ENCODE data around the gene TBCD.

Gene TBCD

DNA sequence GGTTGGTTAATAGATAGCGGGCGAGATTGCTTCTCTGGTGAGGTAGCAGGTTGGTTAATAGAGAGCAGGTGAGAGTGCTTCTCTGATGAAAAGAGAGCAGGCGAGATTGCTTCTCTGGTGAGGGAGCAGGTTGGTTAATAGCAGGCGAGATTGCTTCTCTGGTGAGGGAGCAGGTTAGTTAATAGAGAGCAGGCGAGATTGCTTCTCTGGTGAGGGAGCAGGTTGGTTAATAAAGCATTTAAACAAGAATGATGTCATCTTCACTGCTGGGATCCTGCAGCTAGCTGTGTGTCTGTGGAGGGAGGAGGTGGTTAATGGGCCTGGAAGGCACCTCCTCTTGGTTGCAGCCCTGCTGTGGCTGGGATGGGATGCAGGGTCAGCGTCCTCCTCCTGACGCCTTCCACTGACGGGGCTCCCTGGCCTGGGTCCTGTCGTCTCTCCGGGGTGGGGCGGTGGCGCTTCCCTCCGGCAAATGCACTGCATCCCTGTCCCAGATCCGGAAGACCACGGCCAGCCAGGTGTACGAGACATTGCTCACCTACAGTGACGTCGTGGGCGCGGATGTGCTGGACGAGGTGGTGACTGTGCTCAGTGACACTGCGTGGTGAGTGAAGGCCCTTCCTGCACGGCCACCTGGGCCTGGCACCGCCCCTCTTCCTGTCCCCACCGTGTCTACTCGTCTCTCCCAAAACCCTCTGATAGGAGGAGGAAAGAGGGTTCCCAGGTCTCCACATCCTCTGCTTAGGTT is 187.2 kb downstream of the TBCD start:
- in situ Hi-C loops (cut with MboI; ENCODE audit: low pct_unique_long_range_greater_than_20kb, low sequenced_read_pairs, unreplicated experiment) = no loop called here
- TF ChIP-seq, protein P1, sequence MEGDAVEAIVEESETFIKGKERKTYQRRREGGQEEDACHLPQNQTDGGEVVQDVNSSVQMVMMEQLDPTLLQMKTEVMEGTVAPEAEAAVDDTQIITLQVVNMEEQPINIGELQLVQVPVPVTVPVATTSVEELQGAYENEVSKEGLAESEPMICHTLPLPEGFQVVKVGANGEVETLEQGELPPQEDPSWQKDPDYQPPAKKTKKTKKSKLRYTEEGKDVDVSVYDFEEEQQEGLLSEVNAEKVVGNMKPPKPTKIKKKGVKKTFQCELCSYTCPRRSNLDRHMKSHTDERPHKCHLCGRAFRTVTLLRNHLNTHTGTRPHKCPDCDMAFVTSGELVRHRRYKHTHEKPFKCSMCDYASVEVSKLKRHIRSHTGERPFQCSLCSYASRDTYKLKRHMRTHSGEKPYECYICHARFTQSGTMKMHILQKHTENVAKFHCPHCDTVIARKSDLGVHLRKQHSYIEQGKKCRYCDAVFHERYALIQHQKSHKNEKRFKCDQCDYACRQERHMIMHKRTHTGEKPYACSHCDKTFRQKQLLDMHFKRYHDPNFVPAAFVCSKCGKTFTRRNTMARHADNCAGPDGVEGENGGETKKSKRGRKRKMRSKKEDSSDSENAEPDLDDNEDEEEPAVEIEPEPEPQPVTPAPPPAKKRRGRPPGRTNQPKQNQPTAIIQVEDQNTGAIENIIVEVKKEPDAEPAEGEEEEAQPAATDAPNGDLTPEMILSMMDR (IDR thresholded peaks at IDR 0.05; ENCODE audit: extremely low read depth, insufficient read depth, missing control alignments) = no peak
- no peak for DNase-seq (ENCODE audit: low spot score)

DNA sequence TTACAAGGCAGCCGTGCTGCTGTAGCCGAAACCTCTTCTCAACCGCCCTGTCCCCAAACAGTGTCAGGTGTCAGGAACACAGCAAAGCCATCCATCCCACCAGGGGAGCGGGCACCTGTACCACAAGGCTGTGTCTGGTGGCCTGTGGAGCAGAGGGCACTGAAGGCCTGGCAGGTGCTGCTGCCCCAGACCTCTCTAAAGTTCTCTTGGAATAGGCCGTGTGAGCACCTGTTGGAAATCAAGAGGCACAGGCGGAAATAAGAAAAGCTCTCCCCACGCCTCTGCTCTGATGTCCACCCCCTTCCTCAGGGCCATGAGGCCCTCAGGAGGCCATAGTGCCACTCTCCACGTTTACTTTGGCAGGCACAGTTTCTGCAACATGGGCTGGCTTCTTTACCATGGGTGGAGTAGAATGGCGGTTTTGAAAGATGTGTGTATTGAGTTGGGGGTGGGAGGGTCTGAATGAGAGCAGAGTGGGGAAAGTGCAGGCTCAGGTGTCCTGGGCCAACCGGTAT is 187.8 kb downstream of the TBCD start:
- TF ChIP-seq, protein P1 (IDR thresholded peaks at IDR 0.05; ENCODE audit: extremely low read depth, insufficient read depth, missing control alignments) = no peak
- DNase-seq (ENCODE audit: low spot score) = no peak
- in situ Hi-C loops (cut with MboI; ENCODE audit: low pct_unique_long_range_greater_than_20kb, low sequenced_read_pairs, unreplicated experiment) = no loop called here

DNA sequence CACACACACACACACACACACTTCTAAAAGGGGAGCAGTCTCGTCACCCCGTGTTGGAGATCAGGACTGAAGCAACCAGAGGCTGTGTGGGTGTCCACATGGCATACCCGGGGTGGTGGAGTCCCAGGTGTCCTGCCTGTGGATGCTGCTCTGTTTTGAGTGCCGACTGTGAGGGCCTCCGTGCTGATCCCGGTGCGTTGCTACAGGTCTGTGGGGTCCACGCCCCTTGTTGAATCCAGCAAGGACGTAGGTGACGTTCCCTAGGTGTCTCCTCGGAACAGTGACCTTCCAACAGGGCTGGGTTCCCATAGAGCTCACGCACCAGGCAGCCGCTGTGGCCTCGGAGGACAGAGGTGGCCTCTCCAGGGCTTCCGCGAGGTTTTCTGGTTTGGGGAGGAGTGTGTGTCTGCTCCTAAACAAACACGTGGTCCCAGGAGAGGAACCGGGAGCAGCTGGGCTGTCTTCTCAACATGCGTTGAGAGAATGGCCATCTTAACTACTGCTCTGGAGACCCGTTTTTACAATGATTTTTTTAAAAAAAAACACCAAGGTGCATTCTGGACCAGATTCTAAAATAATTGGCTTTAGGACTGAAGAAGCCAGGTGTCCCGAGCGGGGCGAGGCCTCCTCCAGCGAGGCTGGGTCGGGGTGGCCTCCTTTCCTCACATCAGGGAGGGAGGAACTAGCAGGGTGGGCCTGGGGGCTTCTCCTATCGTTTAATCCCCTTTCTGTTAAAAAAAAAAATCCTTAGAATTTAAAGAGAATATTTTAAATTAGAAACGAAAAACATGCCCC is 188.6 kb downstream of the TBCD start:
- TF ChIP-seq, protein P1 (IDR thresholded peaks at IDR 0.05; ENCODE audit: extremely low read depth, insufficient read depth, missing control alignments) = no peak
- in situ Hi-C loops (cut with MboI; ENCODE audit: low pct_unique_long_range_greater_than_20kb, low sequenced_read_pairs, unreplicated experiment) = no loop called here
- DNase-seq (ENCODE audit: low spot score) = no peak

DNA sequence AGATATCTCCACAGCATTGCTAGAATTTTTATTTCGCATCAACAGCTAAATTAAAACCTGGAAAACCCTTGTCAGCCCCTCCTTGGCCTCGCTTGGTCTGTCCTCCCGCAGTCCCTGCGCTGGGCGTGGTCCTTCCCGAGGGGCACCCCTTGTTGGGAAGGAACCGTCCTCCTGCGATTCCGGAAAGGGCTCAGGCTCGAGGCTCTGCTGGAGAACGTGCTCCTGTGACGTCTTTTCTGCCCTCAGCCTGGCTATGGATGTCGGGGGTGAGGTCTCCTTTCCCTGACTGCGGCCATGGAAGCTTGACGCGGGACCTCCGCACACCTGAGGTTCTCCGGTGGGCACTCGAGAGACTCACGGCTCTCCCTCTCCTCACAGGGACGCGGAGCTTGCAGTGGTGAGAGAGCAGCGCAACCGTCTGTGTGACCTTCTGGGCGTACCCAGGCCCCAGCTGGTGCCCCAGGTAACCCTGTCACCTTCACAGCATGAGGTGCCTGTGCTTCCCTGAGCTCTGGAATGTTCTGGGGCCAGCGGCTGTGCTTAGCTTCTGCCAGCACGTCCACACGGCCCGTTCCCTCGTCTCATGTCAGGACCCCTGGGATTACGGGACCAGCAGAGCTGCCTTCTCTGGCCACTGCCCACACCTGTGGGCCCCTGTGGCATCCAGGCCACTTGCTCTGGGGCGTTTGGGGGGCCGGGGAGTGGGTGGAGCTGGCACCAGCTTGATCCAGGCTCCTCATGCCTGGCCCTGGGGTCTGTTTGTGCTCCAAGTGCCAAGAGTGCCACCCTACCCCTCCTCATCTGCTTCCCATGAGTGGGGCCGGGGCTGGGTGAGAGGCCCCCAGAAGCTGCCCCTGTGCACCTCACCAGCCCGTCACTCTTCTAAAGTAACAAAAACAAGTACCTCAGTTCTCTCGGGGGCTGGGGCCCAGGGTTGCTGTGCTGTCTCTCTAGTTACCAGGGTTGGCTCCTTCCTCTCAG is 189.4 kb downstream of the TBCD start:
- TF ChIP-seq, protein P1 (IDR thresholded peaks at IDR 0.05; ENCODE audit: extremely low read depth, insufficient read depth, missing control alignments) = no peak
- DNase-seq (ENCODE audit: low spot score) = no peak
- in situ Hi-C loops (cut with MboI; ENCODE audit: low pct_unique_long_range_greater_than_20kb, low sequenced_read_pairs, unreplicated experiment) = no loop called here

DNA sequence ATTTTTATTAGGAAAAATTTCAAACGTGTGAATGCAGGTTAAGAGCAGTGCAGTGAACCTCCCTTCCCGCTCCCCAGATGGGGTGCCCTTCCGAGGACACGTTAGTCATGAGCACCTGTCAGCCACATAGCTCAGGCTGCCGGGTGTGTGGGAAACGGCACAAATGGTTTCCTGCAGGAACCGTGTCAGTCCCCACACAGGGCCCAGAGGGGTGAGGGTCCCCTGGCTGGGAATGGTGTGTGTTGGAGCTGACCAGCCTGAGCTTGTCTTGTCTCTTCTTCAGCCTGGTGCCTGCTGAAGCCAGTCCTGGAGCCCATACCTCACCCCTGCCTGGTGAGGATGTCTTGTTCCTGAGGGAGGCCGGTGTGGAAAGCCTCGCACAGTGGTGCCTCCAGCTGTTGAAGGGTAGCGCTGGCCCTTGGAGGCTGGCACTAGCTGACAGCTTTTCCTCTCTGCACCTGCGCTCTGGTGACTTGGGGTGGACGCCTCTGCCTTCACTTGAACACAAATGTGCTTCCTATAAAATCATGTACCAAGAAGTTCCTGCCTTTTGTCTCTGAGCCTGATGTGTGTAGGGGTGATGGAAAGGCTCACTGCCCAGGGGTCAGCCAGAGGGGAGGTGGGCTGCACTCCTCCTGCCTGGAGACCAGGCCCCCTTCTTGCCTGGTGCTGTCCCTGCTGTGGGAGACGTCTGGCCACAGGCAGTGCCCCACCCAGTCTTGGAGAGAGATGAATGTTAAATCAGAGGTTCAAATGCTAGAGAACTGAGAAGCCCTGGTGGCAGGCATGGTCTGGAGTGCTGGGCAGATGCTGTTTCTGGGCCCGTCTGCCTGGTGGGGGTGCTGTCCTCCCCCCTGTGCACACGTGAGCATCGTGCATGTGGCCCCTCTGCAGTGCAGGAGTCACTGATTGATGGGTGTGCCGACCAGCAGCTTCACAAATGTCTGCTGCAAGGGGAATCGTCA is 190.6 kb downstream of the TBCD start:
- DNase-seq (ENCODE audit: low spot score) = no peak
- in situ Hi-C loops (cut with MboI; ENCODE audit: low pct_unique_long_range_greater_than_20kb, low sequenced_read_pairs, unreplicated experiment) = no loop called here
- TF ChIP-seq, protein P1 (IDR thresholded peaks at IDR 0.05; ENCODE audit: extremely low read depth, insufficient read depth, missing control alignments) = no peak

Measured in GM13977 (cell line).